Stimulated activated CD4-positive, alpha-beta T cell treated with anti-CD3 and anti-CD28 coated beads, Interleukin-2, amount 100 ng/mL, for 4 hours (primary cell): ENCODE results near the gene ZNF599.

Experiments used
- DNase-seq: peaks from one replicate; pipeline ENCODE4 v3.0.0-alpha.2; 2020; ENCODE audit warnings: low read depth

The ZNF599 gene

GRCh38 chr19:34744896-34745690, 27.9 kb downstream of the ZNF599 start:
- no peak for DNase-seq

- peak; percentile 47 for DNase-seq
Observed at GRCh38 chr19:34734537-34735103, 38.4 kb downstream of the ZNF599 start.

- DNase-seq = peak; percentile 74
Observed at GRCh38 chr19:34733746-34734536, 39.1 kb downstream of the ZNF599 start, which contains the start of gene ZNF181. ZNF181 (plus strand) TSS chr19:34734243; CDS start chr19:34735038, 795 bp downstream.

- DNase-seq = no peak
Observed at GRCh38 chr19:34733266-34733745, 39.7 kb downstream of the ZNF599 start.

- DNase-seq = no peak
Observed at GRCh38 chr19:34732612-34733211, 40.3 kb downstream of the ZNF599 start.

- no peak for DNase-seq
Observed at GRCh38 chr19:34731964-34732363, 41.1 kb downstream of the ZNF599 start.

- DNase-seq = no peak
Observed at GRCh38 chr19:34731019-34731829, 41.8 kb downstream of the ZNF599 start.

- DNase-seq = no peak
Observed at GRCh38 chr19:34725400-34725799, 47.6 kb downstream of the ZNF599 start.

- no peak for DNase-seq
Observed at GRCh38 chr19:34722353-34722752, 50.7 kb downstream of the ZNF599 start.

GRCh38 chr19:34715357-34715756, 57.7 kb downstream of the ZNF599 start:
- DNase-seq = no peak

- no peak for DNase-seq
Observed at GRCh38 chr19:34713262-34713637, 59.8 kb downstream of the ZNF599 start.

- DNase-seq = peak; percentile 53
Observed at GRCh38 chr19:34712395-34713261, 60.4 kb downstream of the ZNF599 start.

GRCh38 chr19:34711890-34712289, 61.1 kb downstream of the ZNF599 start:
- DNase-seq = no peak
